IgD-negative memory B cell (primary cell): ENCODE results near the gene THADA. TPM values are rescaled to one million over a fixed set of nuclear protein-coding genes. Genes with fewer than 3 reads are reported as not detected.
A peak's percentile ranks its signal among the peaks of the same experiment; 100 is the strongest.
"Not testable (repeated sequence)": the region's sequence is repeated elsewhere in the genome, so short reads cannot be mapped to it uniquely, and the experiment has no call there.

Experiments
- H3K27ac Mint-ChIP-seq, 3 donors: one replicate each; pipeline ENCODE4 v1.8.0; 2020 to 2022; ENCODE audit warnings: mild to moderate bottlenecking in 3 of 3, mixed read lengths in 3 of 3, moderate library complexity in 1 of 3
- H3K27me3 Mint-ChIP-seq: one replicate; pipeline ENCODE4 v1.8.0; 2021; ENCODE audit warnings: mixed read lengths
- H3K36me3 Mint-ChIP-seq: one replicate; pipeline ENCODE4 v1.8.0; 2020; ENCODE audit warnings: mild to moderate bottlenecking, mixed read lengths
- H3K4me1 Mint-ChIP-seq, 3 donors: one replicate each; pipeline ENCODE4 v1.8.0; 2020 to 2022; ENCODE audit warnings: mixed read lengths in 3 of 3, mild to moderate bottlenecking in 1 of 3
- H3K4me3 Mint-ChIP-seq, 4 donors: one replicate each; pipeline ENCODE4 v1.8.0; 2020 to 2022; ENCODE audit warnings: mild to moderate bottlenecking in 4 of 4, mixed read lengths in 4 of 4, moderate library complexity in 3 of 4
- H3K9me3 Mint-ChIP-seq, 3 donors: one replicate each; pipeline ENCODE4 v1.8.0; 2020 to 2021; ENCODE audit warnings: mixed read lengths in 3 of 3, mild to moderate bottlenecking in 1 of 3
- polyA plus RNA-seq: library from polyadenylated mRNA; unstranded; fragments of 300-500 nt; fragmentation: Illumina TruSeq; gene quantifications from one replicate; pipeline ENCODE4 v1.2.3, GENCODE V29; 2021

The THADA gene
- polyA plus RNA-seq, 1 donor from 2014 or later = 13.7 TPM

DNA sequence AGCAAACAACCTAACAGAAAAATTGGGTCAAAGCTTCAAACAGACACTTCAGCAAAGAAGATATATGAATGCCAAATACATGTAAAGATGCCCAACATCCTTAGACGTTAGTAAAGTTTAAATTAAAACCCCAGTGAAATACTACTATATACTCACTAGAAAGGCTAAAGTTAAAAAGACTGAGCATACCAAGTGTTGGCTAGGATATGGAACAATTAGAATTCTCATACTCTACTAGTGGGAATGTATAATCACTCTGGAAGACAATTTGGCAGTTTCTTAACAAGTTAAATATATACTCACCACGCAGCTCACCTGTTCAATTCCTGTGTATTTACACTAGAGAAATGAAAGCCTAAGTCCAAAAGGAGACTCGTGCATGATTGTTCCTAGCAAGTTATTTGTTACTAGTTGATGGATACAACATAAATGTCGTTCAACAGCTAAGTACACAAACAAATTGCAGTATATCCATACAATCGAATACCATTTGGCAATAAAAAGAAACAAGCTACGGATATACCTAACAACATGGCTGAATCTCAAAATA is 185.7 kb downstream of the THADA start:
- no peak overlapping the region for H3K4me3 Mint-ChIP-seq
- H3K4me1 Mint-ChIP-seq = peaks cover 16 to 17% (median 17%) of the 10 kb centered on the region in 3 donors
- no peaks in the 10 kb centered on the region for H3K27me3 Mint-ChIP-seq
- H3K27ac Mint-ChIP-seq = peak overlapping the region in 1 of 3 donors; percentile 22
- peaks cover 6% of the 10 kb centered on the region for H3K36me3 Mint-ChIP-seq
- H3K9me3 Mint-ChIP-seq = no peaks in the 10 kb centered on the region

DNA sequence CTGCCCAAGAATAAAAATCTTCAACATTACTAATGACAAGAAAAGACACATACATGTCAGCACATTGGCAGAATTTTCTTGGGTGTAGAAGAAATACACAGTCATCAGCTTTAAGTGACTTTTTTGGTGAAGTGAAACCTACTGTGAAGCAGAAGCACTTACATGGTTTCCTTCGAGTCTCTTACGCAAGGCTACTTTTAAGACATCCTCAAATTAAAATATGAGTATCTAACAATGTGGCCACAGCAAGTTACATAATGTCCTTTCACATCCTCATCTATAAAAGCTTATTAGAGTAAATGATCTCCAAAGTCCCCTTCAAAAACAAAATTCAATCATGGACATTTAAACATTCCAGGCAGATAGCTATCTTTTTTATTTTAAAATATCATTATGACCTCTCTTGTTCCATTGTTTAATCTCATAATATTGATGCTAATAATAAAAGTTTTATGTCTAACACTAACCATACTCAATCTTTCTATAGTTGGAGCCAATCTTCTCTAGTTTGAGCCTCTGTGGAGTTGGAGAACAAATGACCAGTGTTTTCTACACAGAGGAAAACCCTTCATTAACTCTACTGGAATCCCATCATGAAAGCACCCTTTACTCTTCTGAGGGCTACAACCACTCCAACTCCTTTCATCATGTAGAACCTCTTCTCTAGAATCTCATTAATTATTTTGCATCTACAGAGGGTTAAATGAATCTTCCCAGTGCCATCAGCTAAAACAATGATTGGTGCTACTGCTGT is 187.3 kb downstream of the THADA start:
- peak overlapping the region in 2 of 3 donors; percentile 17 to 71 for H3K27ac Mint-ChIP-seq
- H3K4me1 Mint-ChIP-seq = peaks cover 23 to 25% (median 25%) of the 10 kb centered on the region in 3 donors
- H3K4me3 Mint-ChIP-seq = peak overlapping the region in 1 of 4 donors; percentile 11
- peaks cover 9% of the 10 kb centered on the region for H3K36me3 Mint-ChIP-seq
- H3K27me3 Mint-ChIP-seq = no peaks in the 10 kb centered on the region
- no peaks in the 10 kb centered on the region for H3K9me3 Mint-ChIP-seq

DNA sequence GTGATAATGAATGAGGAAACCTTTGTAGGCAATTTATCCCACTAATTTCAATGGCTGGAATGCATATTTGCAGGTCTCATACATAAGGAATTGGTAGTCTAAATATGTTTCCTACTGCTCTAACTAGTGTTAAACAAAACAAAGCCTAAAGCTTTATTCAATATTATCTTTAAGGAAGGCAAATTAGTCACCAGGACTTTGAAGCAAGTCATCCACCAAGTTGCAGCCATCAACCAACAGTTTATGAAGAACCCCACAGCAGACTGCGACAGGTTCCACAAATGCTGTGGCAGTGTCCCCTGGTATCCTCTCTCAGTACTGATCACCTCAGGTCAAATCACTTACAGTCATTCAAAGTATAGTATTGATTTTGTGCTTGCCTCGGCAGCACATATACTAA is 187.9 kb downstream of the THADA start:
- H3K36me3 Mint-ChIP-seq = peaks cover 7% of the 10 kb centered on the region
- H3K4me3 Mint-ChIP-seq = peak overlapping the region in 1 of 4 donors; percentile 11
- no peaks in the 10 kb centered on the region for H3K27me3 Mint-ChIP-seq
- H3K4me1 Mint-ChIP-seq = peaks cover 28 to 32% (median 31%) of the 10 kb centered on the region in 3 donors
- H3K27ac Mint-ChIP-seq = peak overlapping the region in 2 of 3 donors; percentile 17 to 71
- H3K9me3 Mint-ChIP-seq = no peaks in the 10 kb centered on the region

DNA sequence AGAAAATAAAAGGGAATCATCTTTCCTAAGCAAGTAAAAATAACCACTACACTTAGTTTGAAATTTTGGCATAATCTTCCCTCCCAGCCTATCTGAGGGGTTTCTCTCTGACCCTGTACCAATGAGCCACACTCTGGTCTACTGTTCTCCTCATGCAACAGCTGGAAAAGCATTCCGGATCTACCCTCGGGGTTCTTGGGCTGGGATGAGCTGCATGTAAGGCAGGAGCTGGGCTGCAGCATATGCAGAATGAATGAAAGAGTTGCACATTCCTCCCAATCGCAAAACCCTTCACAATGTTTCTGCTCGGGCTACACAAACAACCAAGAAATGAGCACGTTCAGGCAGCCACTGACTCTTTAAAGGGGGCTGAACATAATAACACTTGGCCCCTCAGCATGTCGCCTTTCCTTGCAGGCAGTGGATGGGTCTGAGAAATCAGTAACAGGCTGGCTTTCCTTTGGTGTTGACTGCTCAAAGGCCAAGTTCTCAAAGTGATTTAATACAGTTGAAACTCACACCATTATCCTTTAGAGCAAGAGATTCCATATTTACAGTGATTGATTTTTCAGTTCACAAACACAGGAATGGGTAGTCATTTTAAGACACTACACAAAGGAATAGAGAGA is 189.1 kb downstream of the THADA start:
- Mint-ChIP-seq H3K36me3 (peaks cover 5% of the 10 kb centered on the region), H3K4me1 (peaks cover 37 to 42% (median 37%) of the 10 kb centered on the region in 3 donors), H3K27me3 (no peaks in the 10 kb centered on the region), H3K27ac (no peak overlapping the region), H3K9me3 (no peaks in the 10 kb centered on the region), H3K4me3 (no peak overlapping the region)

DNA sequence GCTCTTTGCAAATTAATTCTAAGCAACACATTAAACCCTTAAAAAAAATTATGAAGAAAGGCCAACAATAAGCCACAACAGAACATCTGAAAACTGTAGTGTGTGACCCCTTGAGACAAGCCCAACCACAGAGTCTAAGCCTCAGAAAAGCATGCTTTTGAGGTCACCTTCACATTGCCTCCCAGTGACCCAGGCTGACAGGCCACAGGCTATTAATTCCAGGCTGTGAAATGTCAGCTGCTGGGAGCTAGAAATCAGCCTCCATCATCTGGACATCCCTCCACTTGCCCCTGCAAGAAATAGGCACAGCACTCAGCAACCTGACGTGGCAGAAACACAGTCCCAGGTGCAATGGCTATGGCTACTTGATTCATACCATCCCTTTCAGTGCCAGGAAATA is 190.0 kb downstream of the THADA start:
- Mint-ChIP-seq H3K27ac (no peak overlapping the region), H3K36me3 (peaks cover 5% of the 10 kb centered on the region), H3K27me3 (no peaks in the 10 kb centered on the region), H3K4me1 (peaks cover 37 to 42% (median 41%) of the 10 kb centered on the region in 3 donors), H3K4me3 (no peak overlapping the region), H3K9me3 (no peaks in the 10 kb centered on the region)

DNA sequence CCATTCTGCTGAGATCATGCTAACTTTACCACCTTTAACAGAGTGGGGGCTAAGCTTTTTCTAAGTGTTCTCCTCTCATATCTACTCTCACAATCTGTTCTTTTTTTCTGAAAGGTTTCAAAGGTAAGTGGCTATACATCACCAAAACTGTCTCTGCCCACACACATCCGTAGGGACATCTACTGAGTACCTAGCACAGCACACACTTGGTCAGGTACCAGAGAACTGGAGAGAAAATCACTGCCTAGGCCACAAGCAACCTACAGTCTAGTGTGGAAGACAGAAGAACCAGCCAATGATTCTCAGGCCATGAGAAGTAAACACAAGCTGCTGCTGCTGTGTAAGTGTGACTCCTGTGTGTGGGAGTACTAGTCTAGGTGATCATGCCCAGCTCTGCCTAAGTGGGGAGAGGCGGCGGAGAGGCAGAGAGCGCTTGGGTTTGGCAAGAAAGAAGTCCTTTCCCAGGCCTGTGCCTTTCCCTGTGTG is 193.3 kb downstream of the THADA start:
- Mint-ChIP-seq H3K36me3 (peaks cover 14% of the 10 kb centered on the region), H3K27me3 (no peaks in the 10 kb centered on the region), H3K27ac (peak overlapping the region in 2 of 3 donors; percentile 11 to 61), H3K4me1 (peaks cover 23 to 31% (median 28%) of the 10 kb centered on the region in 3 donors), H3K4me3 (no peak overlapping the region), H3K9me3 (no peaks in the 10 kb centered on the region)

DNA sequence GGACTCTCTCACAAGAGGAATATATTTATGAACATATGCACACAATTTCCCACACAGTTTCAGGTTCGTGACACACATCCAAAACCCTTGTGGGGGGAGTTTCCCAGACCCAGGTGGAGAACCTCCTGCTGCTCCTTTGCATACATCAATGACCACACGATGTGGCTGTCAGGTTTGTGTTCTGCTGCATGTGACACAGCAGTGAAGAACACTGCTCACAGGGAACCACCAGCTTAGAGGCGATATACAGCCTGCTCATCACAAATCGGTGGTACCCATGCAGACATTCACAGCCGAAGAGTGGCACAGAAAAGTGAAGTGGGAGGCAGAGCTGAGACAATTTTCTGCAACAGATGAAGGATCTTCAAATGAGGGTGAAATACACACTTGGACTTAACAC is 193.8 kb downstream of the THADA start:
- Mint-ChIP-seq H3K36me3 (peaks cover 14% of the 10 kb centered on the region), H3K4me1 (peaks cover 21 to 30% (median 25%) of the 10 kb centered on the region in 3 donors), H3K27me3 (no peaks in the 10 kb centered on the region), H3K9me3 (no peaks in the 10 kb centered on the region), H3K27ac (peak overlapping the region in 1 of 3 donors; percentile 61), H3K4me3 (peak overlapping the region in 1 of 4 donors; percentile 81)

DNA sequence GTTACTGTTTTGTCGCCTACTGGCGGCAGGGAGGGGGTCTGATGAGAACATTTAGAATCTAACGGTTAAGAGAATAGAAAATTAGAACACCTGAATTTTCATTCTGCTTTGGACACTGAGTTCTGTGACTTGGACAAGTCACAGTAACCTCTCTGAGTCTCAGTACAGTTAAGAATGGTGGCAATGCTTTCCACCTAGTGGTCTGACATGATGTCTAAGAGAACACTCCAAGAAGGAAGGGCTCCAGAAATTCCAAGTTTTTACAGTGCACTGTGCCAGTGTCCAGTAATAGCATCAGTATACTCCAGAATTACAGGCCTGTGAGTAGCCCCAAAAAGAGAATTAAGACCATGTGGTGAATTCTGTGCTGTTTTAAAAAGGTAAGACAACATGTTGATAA is 195.3 kb downstream of the THADA start:
- Mint-ChIP-seq H3K36me3 (peaks cover 18% of the 10 kb centered on the region), H3K4me3 (no peak overlapping the region), H3K4me1 (peaks cover 21 to 26% (median 25%) of the 10 kb centered on the region in 3 donors), H3K27me3 (no peaks in the 10 kb centered on the region), H3K27ac (no peak overlapping the region), H3K9me3 (no peaks in the 10 kb centered on the region)

DNA sequence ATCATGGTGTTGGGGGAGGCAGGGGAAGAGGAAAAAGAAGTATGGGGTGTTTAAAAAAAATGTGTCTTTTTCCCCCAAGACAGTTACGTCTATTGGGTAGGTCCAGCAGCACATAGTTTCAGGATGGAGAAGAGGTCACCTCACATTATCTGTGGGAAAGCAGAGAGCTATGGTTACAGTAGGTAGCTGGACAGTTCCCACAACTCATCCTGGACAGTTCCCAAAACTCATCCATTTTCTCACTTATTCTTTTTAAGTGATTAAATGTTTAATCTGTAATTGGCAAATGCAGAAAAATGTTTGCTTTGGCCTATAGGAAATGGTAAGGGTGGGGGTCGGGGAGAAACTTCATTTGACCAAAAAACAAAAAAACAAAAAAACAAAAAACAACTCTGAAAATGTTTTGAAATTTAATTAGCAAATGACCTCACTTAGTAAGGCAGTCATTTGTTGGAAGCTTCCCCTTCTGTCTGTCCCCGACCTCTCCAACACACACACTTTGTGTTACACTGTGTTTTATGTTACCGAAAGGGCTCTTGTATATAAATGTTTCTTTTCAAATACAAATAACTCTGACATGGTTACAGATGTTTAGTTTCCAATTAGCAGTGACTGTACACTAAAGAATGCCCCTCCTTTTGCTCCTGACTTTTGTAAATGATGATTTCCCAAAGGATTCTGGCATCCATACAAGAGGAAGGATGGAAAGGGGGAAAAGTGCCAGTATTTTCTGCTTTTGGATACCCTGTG is 196.1 kb downstream of the THADA start:
- Mint-ChIP-seq H3K36me3 (peaks cover 20% of the 10 kb centered on the region), H3K4me3 (no peak overlapping the region), H3K4me1 (peaks cover 21 to 26% (median 25%) of the 10 kb centered on the region in 3 donors)

DNA sequence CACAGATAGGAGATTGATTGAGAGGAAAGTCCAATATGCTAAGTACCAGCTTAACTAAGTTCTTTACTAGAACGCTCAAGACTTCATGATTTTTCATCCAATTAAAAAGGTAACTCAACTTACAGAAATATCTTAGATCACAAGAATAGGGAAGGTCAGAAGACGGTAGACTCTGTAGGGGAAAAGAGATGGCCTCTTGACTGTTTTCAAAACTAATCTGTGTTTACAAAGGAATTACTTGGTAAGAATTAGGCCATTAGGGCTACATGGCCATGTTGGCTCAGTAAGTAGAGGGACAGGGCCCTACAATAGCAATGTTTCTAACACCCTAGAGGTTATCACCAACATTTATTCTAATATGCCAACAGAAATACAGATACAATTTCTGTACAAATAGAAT is 196.7 kb downstream of the THADA start:
- Mint-ChIP-seq H3K9me3 (no peaks in the 10 kb centered on the region), H3K36me3 (peaks cover 18% of the 10 kb centered on the region), H3K27me3 (no peaks in the 10 kb centered on the region), H3K4me3 (no peak overlapping the region), H3K27ac (no peak overlapping the region), H3K4me1 (peaks cover 18 to 22% (median 20%) of the 10 kb centered on the region in 3 donors)

More for the DNA sequence above, 196.1 kb downstream of the THADA start:
- no peak overlapping the region for H3K27ac Mint-ChIP-seq
- no peaks in the 10 kb centered on the region for H3K9me3 Mint-ChIP-seq
- H3K27me3 Mint-ChIP-seq = no peaks in the 10 kb centered on the region

DNA sequence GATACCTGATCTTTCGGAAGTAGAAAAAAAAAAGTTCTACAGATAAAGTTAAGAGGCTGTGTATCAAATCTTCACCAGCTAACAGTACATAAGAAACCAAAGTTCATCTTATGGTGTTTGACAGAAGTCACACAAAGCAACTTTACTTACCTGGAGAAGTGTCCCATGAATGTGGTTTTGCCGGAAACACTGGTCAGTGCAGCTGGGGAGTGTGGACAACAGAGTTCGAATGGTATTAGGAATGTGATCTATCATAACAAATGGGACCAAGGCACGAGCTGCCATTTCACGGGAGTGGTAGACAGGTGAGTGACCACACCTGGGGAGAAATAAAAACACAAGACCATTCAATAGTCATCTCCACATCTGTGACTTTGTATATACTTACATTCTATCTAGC is 198.0 kb downstream of the THADA start:
- H3K27me3 Mint-ChIP-seq = no peaks in the 10 kb centered on the region
- H3K36me3 Mint-ChIP-seq = peaks cover 24% of the 10 kb centered on the region
- no peak overlapping the region for H3K27ac Mint-ChIP-seq
- H3K4me1 Mint-ChIP-seq = peaks cover 9 to 12% (median 10%) of the 10 kb centered on the region in 3 donors
- H3K9me3 Mint-ChIP-seq = no peaks in the 10 kb centered on the region
- H3K4me3 Mint-ChIP-seq = no peak overlapping the region

DNA sequence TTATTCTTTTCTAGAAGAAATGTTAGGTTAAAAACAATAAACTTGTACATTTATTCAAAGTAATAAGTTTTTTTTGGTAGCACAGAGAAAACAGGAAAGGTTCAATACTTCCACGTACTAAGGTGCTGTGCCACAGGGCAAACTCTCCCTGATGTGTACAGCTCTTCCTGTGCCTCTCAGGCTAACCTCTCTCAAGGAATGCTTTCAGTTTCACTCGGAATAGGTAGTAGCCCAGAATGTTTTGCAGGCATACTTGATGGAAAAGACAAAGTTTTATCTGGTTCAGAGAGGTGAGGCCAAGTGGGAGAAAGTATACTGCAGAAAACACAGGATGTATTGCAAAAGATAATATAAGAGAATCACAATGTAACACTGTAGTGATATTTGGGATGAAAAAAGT is 198.4 kb downstream of the THADA start:
- Mint-ChIP-seq H3K27me3 (no peaks in the 10 kb centered on the region), H3K4me1 (peaks cover 6 to 10% (median 7%) of the 10 kb centered on the region in 3 donors), H3K9me3 (no peaks in the 10 kb centered on the region), H3K27ac (no peak overlapping the region), H3K36me3 (peaks cover 24% of the 10 kb centered on the region), H3K4me3 (no peak overlapping the region)

DNA sequence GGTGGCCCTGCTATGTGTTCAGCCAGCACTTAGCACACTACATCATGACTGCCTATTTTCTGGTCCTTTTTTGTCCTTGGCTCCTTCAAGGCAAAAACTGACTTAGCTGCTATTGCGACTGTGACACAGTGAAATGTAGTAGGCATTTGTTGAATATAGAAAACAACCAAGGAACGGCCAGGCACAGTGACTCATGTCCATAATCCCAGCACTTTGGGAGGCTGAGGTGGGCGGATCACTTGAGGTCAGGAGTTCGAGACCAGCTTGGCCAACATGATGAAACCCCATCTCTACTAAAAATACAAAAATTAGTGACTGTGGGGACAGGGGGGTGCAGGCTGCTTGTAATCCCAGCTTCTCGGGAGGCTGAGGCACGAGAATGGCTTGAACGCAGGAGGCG is 199.5 kb downstream of the THADA start:
- not testable (repeated sequence) for H3K4me3 Mint-ChIP-seq, H3K27ac Mint-ChIP-seq, H3K4me1 Mint-ChIP-seq, H3K27me3 Mint-ChIP-seq, H3K9me3 Mint-ChIP-seq
- peaks cover 24% of the 10 kb centered on the region for H3K36me3 Mint-ChIP-seq

DNA sequence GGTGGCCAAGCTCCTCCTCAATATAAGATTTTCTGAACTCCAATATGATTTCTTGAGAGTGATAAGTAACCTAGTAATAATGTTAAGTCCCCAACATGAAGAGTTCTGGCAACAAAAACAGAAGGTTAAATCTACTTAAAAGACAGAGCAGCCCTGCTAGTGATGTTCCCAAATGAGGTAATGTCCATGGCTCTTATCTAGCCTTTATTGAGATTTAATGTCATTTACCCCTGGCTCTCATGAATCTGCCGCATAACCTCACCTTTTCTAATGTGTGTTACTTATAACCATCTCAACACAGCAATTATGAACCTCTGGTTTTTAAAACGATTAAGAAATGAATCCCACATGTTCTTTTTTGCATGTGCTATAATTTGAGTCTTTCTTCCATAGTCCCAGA is 201.9 kb downstream of the THADA start:
- H3K9me3 Mint-ChIP-seq = no peaks in the 10 kb centered on the region
- H3K4me3 Mint-ChIP-seq = no peak overlapping the region
- no peak overlapping the region for H3K27ac Mint-ChIP-seq
- peaks cover 21% of the 10 kb centered on the region for H3K36me3 Mint-ChIP-seq
- H3K27me3 Mint-ChIP-seq = no peaks in the 10 kb centered on the region
- H3K4me1 Mint-ChIP-seq = peaks cover 0 to 7% (median 4%) of the 10 kb centered on the region in 3 donors

DNA sequence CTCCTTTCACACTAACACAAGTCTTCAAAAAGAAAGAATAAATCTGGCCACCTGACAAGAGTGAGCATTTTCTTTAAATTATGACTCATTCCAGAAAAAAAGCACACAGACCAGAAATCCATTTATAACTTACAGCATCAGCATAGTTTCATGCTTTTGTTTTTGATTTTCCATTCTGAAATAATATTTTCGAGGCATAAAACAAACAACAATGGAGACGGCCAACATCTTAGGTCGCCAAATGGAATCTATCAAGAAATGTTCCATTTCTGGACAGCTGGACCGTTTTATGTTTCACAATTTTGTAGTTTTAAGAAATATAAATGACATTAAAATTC is 204.0 kb downstream of the THADA start:
- no peak overlapping the region for H3K27ac Mint-ChIP-seq

More for the DNA sequence above, 204.0 kb downstream of the THADA start:
- Mint-ChIP-seq H3K4me1 (peaks cover 7 to 24% (median 12%) of the 10 kb centered on the region in 3 donors), H3K36me3 (peaks cover 13% of the 10 kb centered on the region), H3K4me3 (no peak overlapping the region), H3K9me3 (no peaks in the 10 kb centered on the region), H3K27me3 (no peaks in the 10 kb centered on the region)
